Testis (tissue), 3 donors: ENCODE data around the gene SPAG9. TPM values are rescaled to one million over a fixed set of nuclear protein-coding genes. Genes with fewer than 3 reads are reported as not detected.

Source experiments
- DNase-seq: peaks from one replicate; pipeline ENCODE4 v3.0.0-alpha.2; 2019
- H3K27ac ChIP-seq, 2 donors: fragments of 200-600 bp; sonication (generic); one replicate each; pipeline ENCODE4 v1.5.1; 2019
- H3K27me3 ChIP-seq: fragments of 200-600 bp; sonication (generic); one replicate; pipeline ENCODE4 v1.5.1; 2019
- H3K36me3 ChIP-seq: fragments of 200-600 bp; sonication (generic); one replicate; pipeline ENCODE4 v1.5.1; 2017; ENCODE audit warnings: low read depth; ENCODE audit errors: missing control alignments
- H3K4me1 ChIP-seq: fragments of 200-600 bp; sonication (generic); one replicate; pipeline ENCODE4 v1.5.1; 2019
- H3K4me3 ChIP-seq, 2 donors: fragments of 200-600 bp; sonication (generic); one replicate each; pipeline ENCODE4 v1.5.1; 2017 to 2019
- H3K9me3 ChIP-seq: fragments of 200-600 bp; sonication (generic); one replicate; pipeline ENCODE4 v1.5.1; 2017
- POLR2A ChIP-seq: fragments of 450-650 bp; IDR thresholded peaks from one replicate; pipeline ENCODE4 v1.6.1; 2017; ENCODE audit warnings: antibody characterized with exemption, mild to moderate bottlenecking, moderate library complexity
- WGBS, 2 donors: methylation state at CpG; one replicate each; pipeline ENCODE4 v1.1.5; 2018; 5-methylcytosine and 5-hydroxymethylcytosine counted together
- intact Hi-C: fragments of 100-400 bp; cut with DNase I; formaldehyde crosslinking; loops from one replicate; pipeline ENCODE4 v1.15.1; 2023; ENCODE audit warnings: low total_unique reads
- polyA plus RNA-seq: library from polyadenylated mRNA; stranded (reverse); fragments of 350-450 nt; fragmentation: Illumina TruSeq; extraction: RNeasy Lipid Tissue Mini Kit (QIAGEN cat#74804); gene quantifications from one replicate; pipeline ENCODE4 v1.2.3, GENCODE V29; 2014; ENCODE audit warnings: low read depth, low replicate concordance; ENCODE audit not compliant: insufficient read depth
- total RNA-seq, 2 donors: library from RNA; depleted of rRNA; stranded (reverse); fragments of >200 nt; gene quantifications; one replicate each; pipeline ENCODE4 v1.2.3, GENCODE V29; 2016
- TF ChIP-seq, protein P1 (sequence below), 3 experiments: fragments of 450-650 bp in 2 of 3; fragments of 200-600 bp in 1 of 3; sonication (generic) in 1 of 3; IDR thresholded peaks; one replicate each; pipeline ENCODE4 v1.5.1; 2016 to 2019; ENCODE audit warnings: antibody characterized with exemption in 3 of 3, mild to moderate bottlenecking in 2 of 3, moderate library complexity in 1 of 3

The SPAG9 gene
- total and polyA plus RNA-seq, 3 donors from 2014 or later: 157 to 165 (median 159) TPM

DNA sequence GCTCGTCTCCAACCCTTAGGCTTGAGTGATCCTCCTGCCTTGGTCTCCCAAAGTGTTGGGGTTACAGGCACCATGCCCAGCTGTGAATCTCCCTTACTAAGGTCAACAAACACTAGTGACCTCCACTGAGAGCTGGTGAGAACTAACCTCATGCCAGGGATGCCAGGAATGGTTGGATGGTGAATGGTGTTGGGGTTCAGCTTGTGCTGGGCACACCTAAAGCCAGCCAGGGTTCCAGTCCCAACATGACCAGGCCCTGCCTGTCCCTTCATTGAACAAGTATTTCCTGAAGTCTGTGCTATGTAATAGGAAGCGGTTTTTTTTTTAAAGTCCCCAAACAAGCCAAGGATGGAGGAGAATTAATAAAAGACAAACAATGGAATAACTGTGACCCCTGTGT lies 198.6 kb downstream of the SPAG9 start:
- H3K36me3 ChIP-seq: no peaks in the 10 kb centered on the region
- TF ChIP-seq, protein P1, sequence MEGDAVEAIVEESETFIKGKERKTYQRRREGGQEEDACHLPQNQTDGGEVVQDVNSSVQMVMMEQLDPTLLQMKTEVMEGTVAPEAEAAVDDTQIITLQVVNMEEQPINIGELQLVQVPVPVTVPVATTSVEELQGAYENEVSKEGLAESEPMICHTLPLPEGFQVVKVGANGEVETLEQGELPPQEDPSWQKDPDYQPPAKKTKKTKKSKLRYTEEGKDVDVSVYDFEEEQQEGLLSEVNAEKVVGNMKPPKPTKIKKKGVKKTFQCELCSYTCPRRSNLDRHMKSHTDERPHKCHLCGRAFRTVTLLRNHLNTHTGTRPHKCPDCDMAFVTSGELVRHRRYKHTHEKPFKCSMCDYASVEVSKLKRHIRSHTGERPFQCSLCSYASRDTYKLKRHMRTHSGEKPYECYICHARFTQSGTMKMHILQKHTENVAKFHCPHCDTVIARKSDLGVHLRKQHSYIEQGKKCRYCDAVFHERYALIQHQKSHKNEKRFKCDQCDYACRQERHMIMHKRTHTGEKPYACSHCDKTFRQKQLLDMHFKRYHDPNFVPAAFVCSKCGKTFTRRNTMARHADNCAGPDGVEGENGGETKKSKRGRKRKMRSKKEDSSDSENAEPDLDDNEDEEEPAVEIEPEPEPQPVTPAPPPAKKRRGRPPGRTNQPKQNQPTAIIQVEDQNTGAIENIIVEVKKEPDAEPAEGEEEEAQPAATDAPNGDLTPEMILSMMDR (IDR thresholded peaks at IDR 0.05): no peak
- TF ChIP-seq POLR2A: no peak
- no peaks in the 10 kb centered on the region for H3K27me3 ChIP-seq
- intact Hi-C loops: no loop called here
- no peak for DNase-seq
- H3K9me3 ChIP-seq: no peaks in the 10 kb centered on the region
- peaks cover 8% of the 10 kb centered on the region for H3K4me1 ChIP-seq
- WGBS, 2 donors: 94 to 96% methylated on average over 2 of the region's 2 CpGs
- no peak overlapping the region for H3K27ac ChIP-seq
- H3K4me3 ChIP-seq: no peak overlapping the region

DNA sequence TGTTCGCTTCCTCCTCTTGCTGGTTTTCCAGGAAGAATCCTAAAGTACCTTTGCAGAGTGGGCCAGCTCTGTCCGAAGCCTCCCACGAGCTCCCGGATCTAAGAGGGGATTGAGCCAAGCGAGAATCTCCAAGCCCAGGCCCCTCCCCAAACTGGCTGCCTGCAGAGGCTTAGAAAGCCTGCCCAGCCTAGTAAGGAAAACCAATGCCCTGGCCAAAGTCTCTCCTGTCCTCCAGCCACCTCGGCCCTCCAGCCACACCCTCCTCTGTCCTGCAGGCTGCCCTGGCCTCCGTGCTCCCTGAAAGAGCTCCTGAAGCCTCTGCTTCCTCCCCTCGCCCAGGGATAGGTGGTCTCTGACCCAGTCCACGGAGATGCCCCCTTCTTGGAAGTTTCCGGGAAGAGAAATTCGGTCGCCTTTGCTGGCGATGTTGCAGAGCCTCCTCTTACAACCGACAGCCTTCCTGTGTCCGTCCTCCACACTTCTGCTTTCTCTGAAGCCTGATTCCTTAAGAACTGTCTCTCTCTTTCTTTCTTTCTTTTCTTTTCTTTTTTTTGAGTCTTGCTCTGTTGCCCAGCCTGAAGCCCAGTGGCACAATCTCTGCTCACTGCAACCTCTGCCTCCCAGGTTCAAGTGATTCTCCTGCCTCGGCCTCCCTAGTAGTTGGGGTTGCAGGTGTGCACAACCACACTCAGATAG lies 199.6 kb downstream of the SPAG9 start:
- WGBS, 2 donors: 83 to 86% methylated on average over 16 of the region's 16 CpGs
- H3K9me3 ChIP-seq: no peaks in the 10 kb centered on the region
- H3K4me3 ChIP-seq: no peak overlapping the region
- no peaks in the 10 kb centered on the region for H3K27me3 ChIP-seq
- peaks cover 8% of the 10 kb centered on the region for H3K4me1 ChIP-seq
- no peaks in the 10 kb centered on the region for H3K36me3 ChIP-seq
- no peak for TF ChIP-seq POLR2A
- TF ChIP-seq, protein P1 (IDR thresholded peaks at IDR 0.05): no peak
- H3K27ac ChIP-seq: no peak overlapping the region
- no peak for DNase-seq
- intact Hi-C loops: no loop called here

DNA sequence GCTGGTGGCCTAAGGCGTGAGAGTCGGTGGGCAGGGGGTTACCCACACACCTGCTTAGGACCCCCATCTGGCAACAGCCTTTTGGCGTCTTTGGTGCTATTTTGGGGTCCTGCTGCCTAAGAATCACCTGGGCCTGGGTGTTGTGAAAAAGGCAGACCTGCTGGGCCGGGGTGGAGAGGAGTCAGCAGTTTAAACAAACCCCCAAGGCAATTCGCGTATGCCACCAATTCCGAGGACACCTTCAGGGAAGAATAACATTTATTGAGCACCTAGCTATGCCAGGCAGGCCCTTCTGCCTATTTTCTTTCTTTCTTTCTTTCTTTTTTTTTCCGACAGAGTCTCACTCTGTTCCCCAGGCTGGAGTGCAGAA lies 200.6 kb downstream of the SPAG9 start:
- Histone ChIP-seq H3K4me3 (no peak overlapping the region), H3K4me1 (peaks cover 8% of the 10 kb centered on the region), H3K27ac (no peak overlapping the region), H3K36me3 (no peaks in the 10 kb centered on the region), H3K27me3 (no peaks in the 10 kb centered on the region), H3K9me3 (no peaks in the 10 kb centered on the region)
- TF ChIP-seq, protein P1 (IDR thresholded peaks at IDR 0.05): no peak
- TF ChIP-seq POLR2A: no peak
- DNase-seq: no peak
- intact Hi-C loops: no loop called here
- WGBS, 2 donors: 78 to 80% methylated on average over 8 of the region's 8 CpGs

DNA sequence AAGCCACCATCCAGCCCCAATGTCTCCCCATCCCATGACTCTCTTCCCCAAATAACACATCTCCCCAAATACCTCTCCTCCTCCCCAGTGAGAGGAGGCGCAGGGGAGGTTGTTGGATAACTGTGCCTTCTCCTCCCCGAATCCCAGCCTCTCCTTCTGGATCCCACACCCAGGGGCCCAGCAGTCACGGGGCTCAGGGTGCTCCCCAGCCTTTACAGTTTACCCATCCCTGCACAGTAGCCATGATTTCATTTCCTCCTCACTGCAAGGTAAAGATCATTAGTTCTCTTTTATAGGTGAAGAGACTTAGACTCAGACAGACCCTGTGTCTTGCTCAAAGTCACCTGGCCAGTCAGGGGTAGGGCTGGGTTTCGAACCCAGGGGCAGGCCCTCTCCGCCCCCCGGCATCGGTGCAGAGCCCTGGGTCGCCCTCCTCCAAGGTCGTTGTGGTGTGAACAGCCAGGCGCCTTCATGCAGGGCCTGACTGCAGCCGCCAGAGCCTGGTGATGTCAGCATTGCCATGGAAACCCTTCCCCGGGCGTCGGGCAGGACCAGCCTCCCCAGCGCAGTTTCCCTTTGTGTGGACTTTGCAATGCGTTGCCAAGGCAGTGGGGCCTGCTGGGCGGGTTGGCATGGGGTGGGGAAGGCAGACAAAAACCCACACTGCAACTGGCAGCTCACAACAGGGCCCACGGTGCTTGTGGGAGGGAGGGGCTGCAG lies 201.2 kb downstream of the SPAG9 start:
- no peaks in the 10 kb centered on the region for H3K9me3 ChIP-seq
- intact Hi-C loops: no loop called here
- DNase-seq: peak; percentile 85
- 60 to 79% methylated on average over 8 to 11 of the region's 18 CpGs for WGBS, 2 donors
- H3K4me1 ChIP-seq: peaks cover 8% of the 10 kb centered on the region
- TF ChIP-seq POLR2A: no peak
- TF ChIP-seq, protein P1 (IDR thresholded peaks at IDR 0.05): no peak
- H3K27ac ChIP-seq: no peak overlapping the region
- H3K36me3 ChIP-seq: no peaks in the 10 kb centered on the region
- no peak overlapping the region for H3K4me3 ChIP-seq
- no peaks in the 10 kb centered on the region for H3K27me3 ChIP-seq
